ENCODE data around the gene GGTLC1.

GRCh38 chr20:23998844-23999243, 10.3 kb upstream of the GGTLC1 start:
- no peak for TF ChIP-seq YY1 (IDR thresholded peaks at IDR 0.05; ENCODE audit: low read depth, low read length)
- TF ChIP-seq EZH2 (IDR thresholded peaks at IDR 0.05; ENCODE audit: borderline replicate concordance, control insufficient read depth, low read depth, low read length) = no peak
- no peak for TF ChIP-seq CTCF (IDR thresholded peaks at IDR 0.05 in 2 of 3, conservative IDR thresholded peaks at IDR 0.05 in 1 of 3; ENCODE audit: control insufficient read depth in 2 of 3, extremely low read depth in 1 of 3, insufficient read depth in 1 of 3, low read depth in 3 of 3, low read length in 3 of 3)
- no peak for TF ChIP-seq MTA2 (IDR thresholded peaks at IDR 0.05; ENCODE audit: low read depth)
- TF ChIP-seq TCF3 (IDR thresholded peaks at IDR 0.05; ENCODE audit: borderline replicate concordance, insufficient read depth, low read depth, low read length) = no peak

Data from GM12878 (cell line).